ENCODE data around the gene SFRP2. TPM values are rescaled to one million over a fixed set of nuclear protein-coding genes. Genes with fewer than 3 reads are reported as not detected.

SFRP2 gene
- polyA plus RNA-seq, 1 experiment, result not detected

DNA sequence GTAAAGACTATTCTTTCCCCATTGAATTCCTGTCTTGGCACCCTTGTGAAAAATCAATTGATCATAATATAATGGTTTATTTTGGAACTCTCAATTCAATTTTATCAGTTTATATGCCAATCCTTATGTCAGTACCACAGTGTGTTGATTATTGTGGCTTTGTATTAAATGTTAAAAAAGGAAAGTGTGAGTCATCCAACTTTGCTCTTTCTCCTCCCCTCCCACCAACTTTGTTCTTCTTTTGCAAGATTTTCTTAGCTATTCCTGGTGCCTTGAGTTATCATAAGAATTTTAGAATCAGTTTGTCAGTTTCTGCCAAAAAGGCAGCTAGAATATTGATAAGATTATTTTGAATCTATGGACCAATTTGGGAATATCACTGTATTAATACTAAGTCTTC, 17.8 kb downstream of the SFRP2 start:
- DNase-seq (ENCODE audit: low read depth, low spot score), result no peak
- Histone ChIP-seq H3K9me3 (ENCODE audit: control insufficient read depth, insufficient read depth, low read length) (no peaks in the 10 kb centered on the region), H3K27me3 (ENCODE audit: control insufficient read depth, insufficient read depth, low read length) (no peaks in the 10 kb centered on the region), H3K4me3 (ENCODE audit: low read depth, low read length) (no peak overlapping the region), H3K27ac (ENCODE audit: low read depth, low read length) (no peak overlapping the region)
- TF ChIP-seq, protein P1, sequence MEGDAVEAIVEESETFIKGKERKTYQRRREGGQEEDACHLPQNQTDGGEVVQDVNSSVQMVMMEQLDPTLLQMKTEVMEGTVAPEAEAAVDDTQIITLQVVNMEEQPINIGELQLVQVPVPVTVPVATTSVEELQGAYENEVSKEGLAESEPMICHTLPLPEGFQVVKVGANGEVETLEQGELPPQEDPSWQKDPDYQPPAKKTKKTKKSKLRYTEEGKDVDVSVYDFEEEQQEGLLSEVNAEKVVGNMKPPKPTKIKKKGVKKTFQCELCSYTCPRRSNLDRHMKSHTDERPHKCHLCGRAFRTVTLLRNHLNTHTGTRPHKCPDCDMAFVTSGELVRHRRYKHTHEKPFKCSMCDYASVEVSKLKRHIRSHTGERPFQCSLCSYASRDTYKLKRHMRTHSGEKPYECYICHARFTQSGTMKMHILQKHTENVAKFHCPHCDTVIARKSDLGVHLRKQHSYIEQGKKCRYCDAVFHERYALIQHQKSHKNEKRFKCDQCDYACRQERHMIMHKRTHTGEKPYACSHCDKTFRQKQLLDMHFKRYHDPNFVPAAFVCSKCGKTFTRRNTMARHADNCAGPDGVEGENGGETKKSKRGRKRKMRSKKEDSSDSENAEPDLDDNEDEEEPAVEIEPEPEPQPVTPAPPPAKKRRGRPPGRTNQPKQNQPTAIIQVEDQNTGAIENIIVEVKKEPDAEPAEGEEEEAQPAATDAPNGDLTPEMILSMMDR (IDR thresholded peaks at IDR 0.05; ENCODE audit: low read depth, low read length), result no peak
- POLR2A ChIA-PET, result no interaction called here
- CTCF ChIA-PET, result no interaction called here

DNA sequence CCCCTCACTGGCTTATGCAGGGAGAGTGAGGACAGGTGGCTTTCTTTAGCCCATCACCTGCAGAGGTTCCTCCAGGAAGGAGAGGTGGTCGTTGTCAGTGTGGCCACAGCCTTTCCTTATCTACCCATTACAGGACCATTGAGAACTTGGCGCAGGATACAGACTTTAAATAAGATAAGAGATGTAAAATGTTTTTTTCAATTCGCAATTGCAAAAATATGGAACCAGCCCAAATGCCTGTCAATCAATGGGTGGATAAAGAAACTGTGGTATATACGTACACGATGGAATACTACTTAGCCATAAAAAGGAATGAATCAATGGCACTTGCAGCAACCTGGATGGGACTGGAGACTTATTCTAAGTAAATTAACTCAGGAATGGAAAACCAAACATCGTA, 22.1 kb downstream of the SFRP2 start:
- Histone ChIP-seq H3K27ac (ENCODE audit: low read depth, low read length) (no peak overlapping the region), H3K9me3 (ENCODE audit: control insufficient read depth, insufficient read depth, low read length) (no peaks in the 10 kb centered on the region), H3K27me3 (ENCODE audit: control insufficient read depth, insufficient read depth, low read length) (peaks cover 4% of the 10 kb centered on the region), H3K4me3 (ENCODE audit: low read depth, low read length) (no peak overlapping the region)
- ChIA-PET CTCF (no interaction called here), POLR2A (no interaction called here)
- DNase-seq (ENCODE audit: low read depth, low spot score), result no peak
- TF ChIP-seq, protein P1 (IDR thresholded peaks at IDR 0.05; ENCODE audit: low read depth, low read length), result no peak

DNA sequence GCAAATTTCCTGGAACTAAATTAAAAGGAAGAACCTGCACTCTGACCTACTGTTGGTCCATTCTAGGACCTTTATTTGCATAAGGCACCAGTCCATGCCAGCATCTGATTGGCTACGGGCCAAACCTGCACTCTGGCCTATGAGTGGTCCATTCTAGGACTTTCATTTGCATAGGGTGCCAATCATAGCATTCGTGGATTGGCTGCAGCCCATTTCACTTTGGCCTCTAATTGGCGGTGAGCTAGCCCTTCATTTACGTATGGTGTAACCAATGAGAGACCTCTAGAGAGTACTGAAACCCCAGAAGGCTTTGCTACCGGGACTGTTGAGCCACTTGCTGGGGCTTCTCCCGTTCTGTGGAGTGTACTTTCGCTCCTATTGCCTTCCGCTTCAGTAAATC, 23.0 kb downstream of the SFRP2 start:
- ChIA-PET POLR2A (no interaction called here), CTCF (no interaction called here)
- no peaks in the 10 kb centered on the region for H3K9me3 ChIP-seq (ENCODE audit: control insufficient read depth, insufficient read depth, low read length)
- H3K27me3 ChIP-seq (ENCODE audit: control insufficient read depth, insufficient read depth, low read length), result peaks cover 5% of the 10 kb centered on the region
- no peak for DNase-seq (ENCODE audit: low read depth, low spot score)
- TF ChIP-seq, protein P1 (IDR thresholded peaks at IDR 0.05; ENCODE audit: low read depth, low read length), result no peak
- H3K4me3 ChIP-seq (ENCODE audit: low read depth, low read length), result no peak overlapping the region
- H3K27ac ChIP-seq (ENCODE audit: low read depth, low read length), result no peak overlapping the region

DNA sequence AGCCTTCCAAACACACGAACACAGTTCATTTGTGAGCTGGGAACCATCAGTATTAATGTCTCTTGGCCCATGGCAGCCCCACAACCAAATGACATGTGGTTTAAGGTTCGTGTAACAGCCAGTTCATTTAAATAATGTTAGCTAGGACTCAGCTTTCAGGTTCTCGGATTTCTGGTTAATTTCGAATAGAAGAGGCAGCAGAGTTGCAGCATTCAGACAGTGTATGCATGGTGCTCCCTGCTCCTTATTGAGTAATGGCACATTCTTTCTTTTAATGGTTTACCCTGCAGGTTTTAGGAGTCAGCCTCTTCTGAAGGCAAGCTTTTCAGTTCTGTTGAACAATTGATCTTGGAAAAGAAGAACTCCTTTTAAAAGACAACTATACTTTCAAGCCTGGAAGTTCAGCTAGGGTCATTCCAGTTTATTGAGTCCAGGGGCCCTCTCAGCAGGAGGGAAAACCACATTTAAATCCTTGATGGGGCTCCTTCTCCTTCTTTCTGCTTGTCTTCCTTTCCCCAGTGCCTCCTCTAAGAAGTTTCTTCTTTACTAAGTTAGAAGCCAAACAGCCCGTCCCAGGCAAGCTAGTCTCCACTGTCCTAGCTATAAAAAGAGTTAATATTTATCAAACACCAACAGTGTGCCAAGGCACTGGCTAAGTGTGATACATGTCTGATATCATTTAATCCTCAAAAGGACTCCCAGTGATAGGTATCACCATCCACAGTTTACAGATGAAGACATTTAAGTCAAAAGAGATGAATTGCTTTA, 24.1 kb downstream of the SFRP2 start:
- Histone ChIP-seq H3K27ac (ENCODE audit: low read depth, low read length) (no peak overlapping the region), H3K9me3 (ENCODE audit: control insufficient read depth, insufficient read depth, low read length) (no peaks in the 10 kb centered on the region), H3K27me3 (ENCODE audit: control insufficient read depth, insufficient read depth, low read length) (peaks cover 15% of the 10 kb centered on the region), H3K4me3 (ENCODE audit: low read depth, low read length) (no peak overlapping the region)
- no peak for DNase-seq (ENCODE audit: low read depth, low spot score)
- CTCF ChIA-PET, result interaction anchor here (1.6 kb wide), 1 partner anchor 15 kb away, joined by 7 read pairs; no protein-coding TSS in a partner anchor
- POLR2A ChIA-PET, result no interaction called here
- TF ChIP-seq, protein P1 (IDR thresholded peaks at IDR 0.05; ENCODE audit: low read depth, low read length), result no peak

DNA sequence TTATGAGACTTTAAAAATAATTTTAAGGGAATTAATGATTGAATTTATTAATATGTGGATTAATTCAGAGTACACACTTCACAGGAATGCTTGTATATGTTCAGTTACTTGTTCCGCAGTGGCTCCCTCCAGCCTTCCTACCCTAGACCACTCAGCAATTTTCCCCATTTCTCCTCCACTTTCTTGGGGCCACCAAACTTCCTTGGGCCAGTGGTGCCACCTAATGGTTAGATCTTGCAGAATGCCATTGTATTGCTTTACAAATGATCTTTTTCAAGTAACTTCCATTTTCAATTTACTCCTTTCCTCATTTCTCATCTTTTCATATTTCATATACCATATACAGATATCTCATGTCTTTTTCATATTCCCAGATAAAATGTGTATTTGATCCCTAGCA, 25.5 kb downstream of the SFRP2 start:
- H3K27ac ChIP-seq (ENCODE audit: low read depth, low read length), result no peak overlapping the region
- TF ChIP-seq, protein P1 (IDR thresholded peaks at IDR 0.05; ENCODE audit: low read depth, low read length), result 0 out of 2 replicates have a peak, but pooled peaks have one; percentile 19
- H3K27me3 ChIP-seq (ENCODE audit: control insufficient read depth, insufficient read depth, low read length), result peaks cover 22% of the 10 kb centered on the region
- no peaks in the 10 kb centered on the region for H3K9me3 ChIP-seq (ENCODE audit: control insufficient read depth, insufficient read depth, low read length)
- no peak for DNase-seq (ENCODE audit: low read depth, low spot score)
- H3K4me3 ChIP-seq (ENCODE audit: low read depth, low read length), result no peak overlapping the region
- ChIA-PET CTCF (interaction anchor here (1.6 kb wide), 1 partner anchor 13 kb away, joined by 7 read pairs; no protein-coding TSS in a partner anchor), POLR2A (no interaction called here)

All from AG04450 (cell line).